ENCODE results near the gene BTN1A1. TPM values are rescaled to one million over a fixed set of nuclear protein-coding genes. Genes with fewer than 3 reads are reported as not detected.
A peak's percentile ranks its signal among the peaks of the same experiment; 100 is the strongest.

BTN1A1 gene
- total and polyA plus RNA-seq, 9 of the 15 experiments (the other 6 are each of a cell fraction or from before 2014, with no cell fraction given), result 0.01 to 0.15 (median 0.06) TPM; not detected in 4

- TF ChIP-seq MGA (IDR thresholded peaks at IDR 0.05) (no peak), SREBF2 (CRISPR knock-in tag; IDR thresholded peaks at IDR 0.05) (no peak), ZNF551 (CRISPR knock-in tag; IDR thresholded peaks at IDR 0.05) (no peak), SREBF1 (IDR thresholded peaks at IDR 0.05; ENCODE audit: borderline replicate concordance, low read depth, low read length) (peak; percentile 25; the same call in 1 of the 2 replicates), NCOA2 (IDR thresholded peaks at IDR 0.05; ENCODE audit: partially characterized antibody in 2 of 2) (no peak), ZNF445 (CRISPR knock-in tag; IDR thresholded peaks at IDR 0.05; ENCODE audit: low read depth) (no peak), TBP (optimal IDR thresholded peaks at IDR 0.05; ENCODE audit: low read depth, low read length) (peak; percentile 99), TSHZ1 (CRISPR knock-in tag; IDR thresholded peaks at IDR 0.05) (no peak), ZNF57 (CRISPR knock-in tag; IDR thresholded peaks at IDR 0.05) (no peak), FOXJ3 (CRISPR knock-in tag; IDR thresholded peaks at IDR 0.05) (no peak), ZBTB7A (IDR thresholded peaks at IDR 0.05; ENCODE audit: borderline replicate concordance, control insufficient read depth, low read depth, low read length) (peak; percentile 75; the same call in 1 of the 2 replicates), ERF (CRISPR knock-in tag; IDR thresholded peaks at IDR 0.05) (no peak), ZNF212 (CRISPR knock-in tag; IDR thresholded peaks at IDR 0.05) (no peak)
Observed at GRCh38 chr6:26537846-26538571, 37.9 kb downstream of the BTN1A1 start, which contains the start of gene HMGN4 (continued).
